GM19395 (cell line): ENCODE results near the gene LDLRAD4.
"Not testable (repeated sequence)": the region's sequence is repeated elsewhere in the genome, so short reads cannot be mapped to it uniquely, and the experiment has no call there.

Experiments
- ATAC-seq: cut with Tn5 transposase; IDR thresholded peaks from one replicate; pipeline ENCODE4 v1.9.1; 2021; ENCODE audit warnings: mild to moderate bottlenecking, moderate library complexity; ENCODE audit not compliant: unreplicated experiment

Gene LDLRAD4

GRCh38 chr18:13328213-13328612, 109.7 kb downstream of the LDLRAD4 start:
- no peak for ATAC-seq

- no peak for ATAC-seq
Measured at GRCh38 chr18:13330996-13331395, 112.4 kb downstream of the LDLRAD4 start.

GRCh38 chr18:13331846-13332245, 113.3 kb downstream of the LDLRAD4 start:
- ATAC-seq, result no peak

- no peak for ATAC-seq
Measured at GRCh38 chr18:13332874-13333273, 114.3 kb downstream of the LDLRAD4 start.

GRCh38 chr18:13335903-13336302, 117.3 kb downstream of the LDLRAD4 start:
- ATAC-seq, result no peak

GRCh38 chr18:13336841-13337240, 118.3 kb downstream of the LDLRAD4 start:
- ATAC-seq, result no peak

- no peak for ATAC-seq
Measured at GRCh38 chr18:13337369-13337768, 118.8 kb downstream of the LDLRAD4 start.

GRCh38 chr18:13338318-13338717, 119.8 kb downstream of the LDLRAD4 start:
- ATAC-seq, result no peak

GRCh38 chr18:13339653-13340052, 121.1 kb downstream of the LDLRAD4 start:
- ATAC-seq, result no peak

GRCh38 chr18:13346449-13346848, 127.9 kb downstream of the LDLRAD4 start:
- ATAC-seq, result not testable (repeated sequence)

GRCh38 chr18:13353084-13353823, 134.7 kb downstream of the LDLRAD4 start:
- ATAC-seq, result no peak

- no peak for ATAC-seq
Measured at GRCh38 chr18:13354402-13354801, 135.8 kb downstream of the LDLRAD4 start.

- no peak for ATAC-seq
Measured at GRCh38 chr18:13356032-13356431, 137.5 kb downstream of the LDLRAD4 start.

- ATAC-seq, result no peak
Measured at GRCh38 chr18:13357289-13357688, 138.7 kb downstream of the LDLRAD4 start.

GRCh38 chr18:13359210-13359609, 140.7 kb downstream of the LDLRAD4 start:
- no peak for ATAC-seq

- no peak for ATAC-seq
Measured at GRCh38 chr18:13361431-13361830, 142.9 kb downstream of the LDLRAD4 start.

GRCh38 chr18:13362051-13362450, 143.5 kb downstream of the LDLRAD4 start:
- no peak for ATAC-seq

GRCh38 chr18:13362607-13363006, 144.0 kb downstream of the LDLRAD4 start:
- ATAC-seq, result no peak

- no peak for ATAC-seq
Measured at GRCh38 chr18:13363359-13363758, 144.8 kb downstream of the LDLRAD4 start.

- no peak for ATAC-seq
Measured at GRCh38 chr18:13364721-13365205, 146.2 kb downstream of the LDLRAD4 start.

- no peak for ATAC-seq
Measured at GRCh38 chr18:13366131-13366530, 147.6 kb downstream of the LDLRAD4 start.

- ATAC-seq, result no peak
Measured at GRCh38 chr18:13366541-13366940, 148.0 kb downstream of the LDLRAD4 start.
